SK-N-SH (cell line): ENCODE results near the gene PWP2.
"Not testable (repeated sequence)": the region's sequence is repeated elsewhere in the genome, so short reads cannot be mapped to it uniquely, and the experiment has no call there.

ENCODE experiments used
- CHD2 ChIP-seq: fragments of 150-350 bp; IDR thresholded peaks from 2 replicates; pipeline ENCODE4 v1.6.1; 2018; ENCODE audit warnings: low read length; ENCODE audit not compliant: partially characterized antibody
- CTCF ChIP-seq: fragments of 200-600 bp; sonication (generic); IDR thresholded peaks from 2 replicates; pipeline ENCODE4 v1.6.1; 2017; ENCODE audit warnings: antibody characterized with exemption, mild to moderate bottlenecking, moderate library complexity
- EP300 ChIP-seq, 2 experiments: IDR thresholded peaks; 2 replicates each; pipeline versions ENCODE4 v1.4.0 to v1.6.1; 2012; ENCODE audit warnings: borderline replicate concordance in 1 of 2, low read depth in 1 of 2, low read length in 1 of 2
- POLR2AphosphoS5 ChIP-seq: IDR thresholded peaks from 2 replicates; pipeline ENCODE4 v1.6.1; 2012; ENCODE audit warnings: low read depth, low read length
- RCOR1 ChIP-seq: fragments of 150-350 bp; IDR thresholded peaks from 2 replicates; pipeline ENCODE4 v1.6.1; 2017; ENCODE audit warnings: antibody characterized with exemption, low read length
- REST ChIP-seq: IDR thresholded peaks from 2 replicates; pipeline ENCODE4 v1.6.1; 2012; ENCODE audit warnings: mild to moderate bottlenecking, low read depth, low read length, moderate library complexity
- SMC3 ChIP-seq: IDR thresholded peaks from 2 replicates; pipeline ENCODE4 v1.6.1; 2012; ENCODE audit warnings: low read depth, low read length, improper control_type of control experiment
- TAF1 ChIP-seq: IDR thresholded peaks from 2 replicates; pipeline ENCODE4 v1.6.1; 2012; ENCODE audit warnings: low read depth, mild to moderate bottlenecking, low read length, moderate library complexity, borderline replicate concordance

- TF ChIP-seq SMC3; RCOR1; POLR2AphosphoS5; CTCF; REST; EP300 (IDR thresholded peaks at IDR 0.05; ENCODE audit: borderline replicate concordance in 1 of 2, low read depth in 1 of 2, low read length in 1 of 2); CHD2; TAF1: not testable (repeated sequence)
Observed at GRCh38 chr21:44155994-44156380, 48.8 kb downstream of the PWP2 start.
